GM18507 (cell line): Measurements from ENCODE around the gene ZNF845.
A peak's percentile ranks its signal among the peaks of the same experiment; 100 is the strongest.
"Not testable (repeated sequence)": the region's sequence is repeated elsewhere in the genome, so short reads cannot be mapped to it uniquely, and the experiment has no call there.

Experiments
- DNase-seq: peaks from one replicate; pipeline ENCODE4 v3.0.0; 2011; ENCODE audit warnings: low read depth; ENCODE audit not compliant: insufficient read length; ENCODE audit errors: extremely low spot score
- FAIRE-seq: peaks from 2 replicates; lab custom pipeline; 2011; peaks lifted over from hg19 to GRCh38; lab: Jason Lieb, UNC

ZNF845 gene

GRCh38 chr19:53374288-53374687 lies 40.7 kb downstream of the ZNF845 start:
- FAIRE-seq = no peak

GRCh38 chr19:53374743-53375142 lies 41.2 kb downstream of the ZNF845 start:
- DNase-seq (no peak), FAIRE-seq (no peak)

More at GRCh38 chr19:53374288-53374687, 40.7 kb downstream of the ZNF845 start:
- no peak for DNase-seq

- DNase-seq = no peak
- FAIRE-seq = no peak
Observed at GRCh38 chr19:53381376-53381775, 47.8 kb downstream of the ZNF845 start.

- FAIRE-seq (no peak), DNase-seq (no peak)
Observed at GRCh38 chr19:53388168-53388567, 54.6 kb downstream of the ZNF845 start.

- DNase-seq (no peak), FAIRE-seq (no peak)
Observed at GRCh38 chr19:53388904-53389303, 55.4 kb downstream of the ZNF845 start.

GRCh38 chr19:53389571-53389970 lies 56.0 kb downstream of the ZNF845 start:
- no peak for FAIRE-seq
- no peak for DNase-seq

GRCh38 chr19:53389978-53390377 lies 56.4 kb downstream of the ZNF845 start:
- DNase-seq = no peak
- FAIRE-seq = no peak

- no peak for FAIRE-seq
- no peak for DNase-seq
Observed at GRCh38 chr19:53394522-53394973, 61.0 kb downstream of the ZNF845 start.

GRCh38 chr19:53394974-53395839 lies 61.7 kb downstream of the ZNF845 start, which contains the start of gene ZNF765:
TSS of gene ZNF765 (plus strand) at chr19:53395149. CDS start at chr19:53398016, 2,867 bp downstream.
- peak; percentile 86 for DNase-seq
- peak; percentile 79 for FAIRE-seq

- not testable (repeated sequence) for DNase-seq, FAIRE-seq
Observed at GRCh38 chr19:53395840-53396524, 62.4 kb downstream of the ZNF845 start.

- DNase-seq (no peak), FAIRE-seq (no peak)
Observed at GRCh38 chr19:53396525-53396868, 62.9 kb downstream of the ZNF845 start.

GRCh38 chr19:53397918-53398317 lies 64.4 kb downstream of the ZNF845 start:
- not testable (repeated sequence) for FAIRE-seq, DNase-seq
